ENCODE measurements around the gene KCTD21.
A peak's percentile ranks its signal among the peaks of the same experiment; 100 is the strongest.

Gene KCTD21

GRCh38 chr11:78201096-78201818, 12.8 kb upstream of the KCTD21 start:
- DNase-seq (ENCODE audit: low read depth, low spot score), result no peak

- DNase-seq (ENCODE audit: low read depth, low spot score), result no peak
These were observed 12.1 kb upstream of the KCTD21 start for GRCh38 chr11:78200553-78200952.

DNA sequence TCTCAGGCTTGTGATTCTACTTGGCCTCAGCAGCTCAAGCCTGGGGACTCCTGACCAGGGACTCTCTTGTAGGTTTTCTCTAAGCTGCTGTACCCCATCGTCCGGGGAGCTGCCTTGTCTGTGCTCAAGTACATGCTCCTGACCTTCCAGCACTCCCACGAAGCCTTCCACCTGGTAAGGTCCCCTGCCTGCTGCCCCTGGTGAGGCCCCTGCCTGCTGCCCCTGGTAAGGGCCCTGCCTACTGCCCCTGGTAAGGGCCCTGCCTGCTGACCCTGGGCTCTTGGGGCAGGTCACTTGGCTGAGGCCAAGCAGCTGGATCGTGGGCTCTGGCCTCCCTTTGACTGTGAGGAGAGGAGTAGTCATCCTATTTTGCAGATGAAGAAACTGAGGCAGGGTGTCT, 11.6 kb upstream of the KCTD21 start:
- no peak for DNase-seq (ENCODE audit: low read depth, low spot score)

- no peak for DNase-seq (ENCODE audit: low read depth, low spot score)
These were observed 11.2 kb upstream of the KCTD21 start for GRCh38 chr11:78199653-78200015.

GRCh38 chr11:78199015-78199652, 10.7 kb upstream of the KCTD21 start:
- no peak for DNase-seq (ENCODE audit: low read depth, low spot score)

GRCh38 chr11:78197816-78198215, 9.4 kb upstream of the KCTD21 start:
- DNase-seq (ENCODE audit: low read depth, low spot score), result no peak

GRCh38 chr11:78196661-78197091, 8.2 kb upstream of the KCTD21 start:
- no peak for DNase-seq (ENCODE audit: low read depth, low spot score)

GRCh38 chr11:78195917-78196560, 7.6 kb upstream of the KCTD21 start:
- DNase-seq (ENCODE audit: low read depth, low spot score), result no peak

DNA sequence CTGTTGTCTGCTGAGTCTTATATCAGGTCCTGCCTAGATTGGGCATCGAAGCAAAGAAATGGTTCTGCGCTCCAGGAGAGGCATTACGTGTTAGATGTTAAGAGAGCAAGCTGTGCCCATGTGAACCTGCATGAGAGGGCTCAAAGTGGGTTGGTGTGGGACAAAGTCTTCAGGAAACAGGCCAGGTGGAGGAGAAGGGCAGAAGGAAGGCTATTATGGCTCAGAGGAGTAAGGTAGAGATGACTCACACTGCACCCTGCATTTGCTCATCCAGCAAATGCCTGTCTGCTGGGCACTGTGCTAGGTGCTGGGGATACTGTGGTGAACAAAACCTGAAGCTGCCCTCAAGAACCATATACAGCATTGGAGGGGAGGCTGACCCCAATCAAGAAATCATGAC, 6.1 kb upstream of the KCTD21 start:
- DNase-seq (ENCODE audit: low read depth, low spot score), result no peak

GRCh38 chr11:78193806-78194205, 5.4 kb upstream of the KCTD21 start:
- no peak for DNase-seq (ENCODE audit: low read depth, low spot score)

DNA sequence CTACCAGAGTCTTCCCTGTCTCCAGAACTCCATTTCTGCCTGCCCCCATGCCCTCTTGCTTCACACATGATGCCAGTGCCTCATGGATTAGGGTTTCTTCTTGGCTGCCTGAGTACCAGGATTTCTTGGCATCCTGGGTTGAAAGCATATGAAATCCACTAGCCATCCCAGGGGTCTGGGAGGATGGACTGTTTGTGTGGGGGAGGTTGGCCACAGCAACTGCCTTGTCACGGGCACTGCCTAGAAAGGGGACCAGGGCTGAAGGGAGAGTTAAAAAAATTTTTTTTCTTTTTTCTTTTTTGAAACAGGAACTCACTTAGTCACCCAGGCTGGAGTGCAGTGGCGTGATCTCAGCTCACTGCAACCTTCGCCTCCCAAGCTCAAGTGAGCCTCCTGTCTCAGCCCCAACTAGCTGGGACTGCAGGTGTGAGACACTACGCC, 4.5 kb upstream of the KCTD21 start:
- no peak for DNase-seq (ENCODE audit: low read depth, low spot score)

- DNase-seq (ENCODE audit: low read depth, low spot score), result no peak
These were observed 3.8 kb upstream of the KCTD21 start for GRCh38 chr11:78192223-78192719.

- no peak for DNase-seq (ENCODE audit: low read depth, low spot score)
These were observed 2.6 kb upstream of the KCTD21 start for GRCh38 chr11:78190871-78191538.

DNA sequence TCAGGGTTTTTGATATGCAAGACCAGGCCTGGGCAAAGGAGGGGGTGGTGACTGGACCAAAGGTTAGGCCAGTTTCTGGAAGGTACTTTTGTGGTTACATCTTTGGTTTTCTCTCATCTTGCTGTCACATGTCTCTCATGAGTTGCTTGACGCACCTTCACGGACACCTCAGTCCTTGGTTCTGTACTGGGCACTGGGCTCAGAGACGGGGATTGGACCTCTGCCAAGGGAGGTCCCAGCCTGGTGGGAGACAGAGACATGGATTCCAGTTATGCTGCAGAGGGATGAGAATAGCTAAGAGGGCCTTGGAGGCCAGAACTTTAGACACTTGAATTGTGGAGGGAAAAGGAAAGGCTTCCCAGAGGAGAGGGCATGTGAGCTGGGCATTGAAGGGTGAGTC, 1.9 kb upstream of the KCTD21 start:
- no peak for DNase-seq (ENCODE audit: low read depth, low spot score)

DNA sequence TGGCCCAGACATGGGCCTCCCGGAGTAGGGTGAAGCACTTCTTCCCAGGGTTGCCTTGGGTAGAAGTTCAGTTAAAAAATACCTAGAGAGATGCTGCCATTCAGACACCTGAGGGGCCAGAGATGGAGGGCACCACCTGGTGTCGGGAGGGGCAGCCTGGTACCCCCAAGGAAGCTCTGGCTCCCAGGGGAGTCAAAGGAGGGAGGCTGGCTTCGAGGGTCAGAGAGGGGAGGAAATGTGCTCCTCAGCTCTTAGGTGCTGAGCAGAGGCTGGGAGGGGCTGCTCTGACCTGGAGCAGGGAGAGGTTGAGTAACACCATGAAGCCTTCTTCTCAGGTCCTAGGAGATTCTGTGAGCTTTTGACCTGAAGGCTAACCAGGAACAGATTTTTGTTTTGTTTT, 1.4 kb upstream of the KCTD21 start:
- no peak for DNase-seq (ENCODE audit: low read depth, low spot score)

DNA sequence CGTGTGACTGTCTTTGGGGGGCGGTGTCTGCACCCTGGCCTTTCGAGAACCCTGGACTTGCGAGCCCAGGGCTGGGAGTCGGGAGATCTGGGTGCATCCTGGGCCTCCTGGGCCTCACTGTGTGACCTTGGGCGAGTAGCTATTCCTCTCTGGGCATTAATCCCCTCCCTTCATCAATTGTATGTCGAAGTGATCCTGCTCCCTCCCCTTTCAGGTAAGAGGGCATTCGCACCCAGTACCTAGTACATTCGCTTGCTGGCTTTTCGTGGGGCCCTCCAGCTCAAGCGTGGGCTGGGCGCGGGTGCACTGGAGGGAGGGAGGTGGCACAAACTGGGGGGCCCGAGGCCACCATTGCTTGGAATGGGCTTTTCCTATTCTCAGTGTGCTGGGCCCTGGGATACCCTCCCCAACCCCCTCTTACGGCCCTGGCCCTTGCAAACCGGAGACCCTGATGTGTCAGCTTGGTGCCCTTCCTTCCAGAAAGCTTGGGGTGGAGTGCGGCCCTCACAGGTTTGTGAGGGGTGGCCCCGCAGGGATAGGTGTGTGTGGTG, 823 bp upstream of the KCTD21 start:
- DNase-seq (ENCODE audit: low read depth, low spot score), result no peak

GRCh38 chr11:78187366-78188285, 800 bp downstream of the KCTD21 start:
- DNase-seq (ENCODE audit: low read depth, low spot score), result peak; percentile 48

DNA sequence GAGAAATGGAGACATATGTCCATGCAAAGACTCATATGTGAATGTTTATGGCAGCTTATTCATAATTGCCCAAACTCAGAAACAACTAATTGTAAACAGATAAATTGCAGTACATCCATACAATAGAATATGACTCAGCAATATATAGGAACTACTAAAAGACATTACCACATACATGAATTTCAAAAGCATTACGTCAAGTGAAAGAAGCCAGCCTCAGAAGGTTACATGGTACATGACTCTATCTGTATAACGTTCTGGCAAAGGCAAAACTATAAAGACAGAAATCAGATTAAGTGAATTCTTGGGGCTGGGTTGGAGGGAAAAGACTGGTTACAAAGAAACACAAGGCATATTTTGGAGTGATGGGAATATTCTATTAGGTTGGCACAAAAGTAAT, 7.2 kb downstream of the KCTD21 start:
- no peak for DNase-seq (ENCODE audit: low read depth, low spot score)

- DNase-seq (ENCODE audit: low read depth, low spot score), result no peak
These were observed 7.7 kb downstream of the KCTD21 start for GRCh38 chr11:78180751-78181150.

GRCh38 chr11:78179459-78180071, 8.9 kb downstream of the KCTD21 start:
- no peak for DNase-seq (ENCODE audit: low read depth, low spot score)
